Measurements from ENCODE around the gene PAK1. TPM values are rescaled to one million over a fixed set of nuclear protein-coding genes. Genes with fewer than 3 reads are reported as not detected.

The PAK1 gene
- total RNA-seq, 3 donors from 2014 or later (not counting 1 experiment from before 2014, with no cell fraction given): 18.8 to 27.3 (median 20.4) TPM

DNA sequence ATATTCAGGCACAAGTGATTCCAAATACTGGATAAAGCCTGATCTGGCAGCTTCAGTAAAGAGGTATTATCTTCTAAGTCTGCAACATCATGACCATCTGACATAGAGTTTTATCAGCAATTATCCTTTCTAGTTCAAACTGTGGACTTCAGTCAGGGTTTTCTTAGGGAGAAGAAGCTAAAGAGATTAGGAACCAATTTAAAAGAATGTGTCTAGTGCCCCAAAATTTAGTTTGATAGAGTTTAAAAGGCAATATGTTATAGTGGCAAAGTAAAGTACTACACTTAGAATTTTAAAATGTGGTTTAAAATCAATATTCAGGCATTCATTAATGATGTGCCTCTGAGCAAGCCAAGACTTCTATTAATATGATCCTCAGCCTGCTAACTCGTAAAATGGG lies 5.4 kb downstream of the PAK1 start:
- intact Hi-C loops (cut with micrococcal nuclease): no loop called here
- H3K27ac Mint-ChIP-seq: no peak overlapping the region
- H3K4me3 Mint-ChIP-seq: no peak overlapping the region

GRCh38 chr11:77467993-77468392 lies 5.9 kb downstream of the PAK1 start:
- DNase-seq (no peak), ATAC-seq (no peak)
- no CpG with 5 or more reads among the region's 2 CpGs for WGBS (ENCODE audit: insufficient coverage)
- Histone ChIP-seq H3K27ac (ENCODE audit: low read length) (no peak overlapping the region), H3K27me3 (ENCODE audit: control insufficient read depth, insufficient read depth, low read length) (peaks cover 3% of the 10 kb centered on the region), H3K36me3 (ENCODE audit: control insufficient read depth, insufficient read depth, low read length) (no peaks in the 10 kb centered on the region), H3K4me1 (ENCODE audit: control insufficient read depth, insufficient read depth, low read length) (peaks cover 3% of the 10 kb centered on the region), H3K4me3 (ENCODE audit: low read length) (no peak overlapping the region), H3K9me3 (ENCODE audit: control insufficient read depth, insufficient read depth, low read length) (no peaks in the 10 kb centered on the region)
- no peak for TF ChIP-seq CTCF (IDR thresholded peaks at IDR 0.05)
- Mint-ChIP-seq H3K36me3 (no peaks in the 10 kb centered on the region), H3K27ac (no peak overlapping the region), H3K4me3 (no peak overlapping the region), H3K27me3 (ENCODE audit: low read depth in 2 of 2) (peaks cover 0 to 9% of the 10 kb centered on the region in 2 donors), H3K4me1 (no peaks in the 10 kb centered on the region), H3K9me3 (no peaks in the 10 kb centered on the region)
- intact Hi-C loops (cut with micrococcal nuclease): no loop called here

More for the DNA sequence above, 5.4 kb downstream of the PAK1 start:
- H3K27me3 ChIP-seq (ENCODE audit: control insufficient read depth, insufficient read depth, low read length): peaks cover 3% of the 10 kb centered on the region
- TF ChIP-seq CTCF (IDR thresholded peaks at IDR 0.05): no peak
- Mint-ChIP-seq H3K36me3 (no peaks in the 10 kb centered on the region), H3K9me3 (no peaks in the 10 kb centered on the region), H3K27me3 (ENCODE audit: low read depth in 2 of 2) (peaks cover 0 to 9% of the 10 kb centered on the region in 2 donors), H3K4me1 (no peaks in the 10 kb centered on the region)
- no peaks in the 10 kb centered on the region for H3K9me3 ChIP-seq (ENCODE audit: control insufficient read depth, insufficient read depth, low read length)
- H3K4me1 ChIP-seq (ENCODE audit: control insufficient read depth, insufficient read depth, low read length): peaks cover 5% of the 10 kb centered on the region
- WGBS (ENCODE audit: insufficient coverage): no CpG with 5 or more reads among the region's 1 CpG
- H3K4me3 ChIP-seq (ENCODE audit: low read length): no peak overlapping the region
- ATAC-seq (no peak), DNase-seq (no peak)
- H3K27ac ChIP-seq (ENCODE audit: low read length): no peak overlapping the region
- H3K36me3 ChIP-seq (ENCODE audit: control insufficient read depth, insufficient read depth, low read length): no peaks in the 10 kb centered on the region

GRCh38 chr11:77467233-77467632 lies 6.7 kb downstream of the PAK1 start:
- intact Hi-C loops (cut with micrococcal nuclease): no loop called here
- Histone ChIP-seq H3K27ac (ENCODE audit: low read length) (no peak overlapping the region), H3K9me3 (ENCODE audit: control insufficient read depth, insufficient read depth, low read length) (no peaks in the 10 kb centered on the region), H3K4me3 (ENCODE audit: low read length) (no peak overlapping the region), H3K4me1 (ENCODE audit: control insufficient read depth, insufficient read depth, low read length) (no peaks in the 10 kb centered on the region), H3K36me3 (ENCODE audit: control insufficient read depth, insufficient read depth, low read length) (no peaks in the 10 kb centered on the region), H3K27me3 (ENCODE audit: control insufficient read depth, insufficient read depth, low read length) (no peaks in the 10 kb centered on the region)
- DNase-seq: no peak
- Mint-ChIP-seq H3K27ac (no peak overlapping the region), H3K27me3 (ENCODE audit: low read depth in 2 of 2) (peaks cover 0 to 9% of the 10 kb centered on the region in 2 donors), H3K36me3 (no peaks in the 10 kb centered on the region), H3K9me3 (no peaks in the 10 kb centered on the region), H3K4me3 (no peak overlapping the region), H3K4me1 (no peaks in the 10 kb centered on the region)
- no peak for ATAC-seq
- WGBS (ENCODE audit: insufficient coverage): 100% methylated on average over 1 of the region's 1 CpG
- no peak for TF ChIP-seq CTCF (IDR thresholded peaks at IDR 0.05)

DNA sequence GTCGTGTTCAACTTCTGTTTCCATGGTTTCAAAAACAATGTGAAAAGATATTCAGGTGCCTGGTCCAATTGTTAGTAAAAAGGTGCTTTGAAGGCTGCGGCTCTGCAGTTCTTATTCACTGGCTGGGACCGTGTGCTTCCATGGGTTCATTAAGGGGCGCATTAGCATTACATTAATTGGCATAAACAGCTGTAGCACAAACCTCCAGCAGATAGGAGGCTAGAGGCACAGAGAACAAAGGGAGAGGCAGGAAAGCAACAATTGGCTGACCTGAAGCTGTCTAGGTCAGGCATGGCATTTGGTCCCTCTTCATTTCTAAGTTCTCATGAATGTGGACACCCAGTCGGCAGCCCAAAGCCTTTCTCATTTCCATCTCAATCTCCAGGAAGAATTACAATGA lies 16.6 kb downstream of the PAK1 start:
- H3K4me3 Mint-ChIP-seq: no peak overlapping the region
- DNase-seq (no peak), ATAC-seq (no peak)
- H3K4me1 ChIP-seq (ENCODE audit: control insufficient read depth, insufficient read depth, low read length): peaks cover 9% of the 10 kb centered on the region
- intact Hi-C loops (cut with micrococcal nuclease): no loop called here
- 59% methylated on average over 5 of the region's 5 CpGs for WGBS (ENCODE audit: insufficient coverage)
- no peaks in the 10 kb centered on the region for H3K36me3 ChIP-seq (ENCODE audit: control insufficient read depth, insufficient read depth, low read length)
- H3K27ac Mint-ChIP-seq: no peak overlapping the region
- H3K4me1 Mint-ChIP-seq: peaks cover 9% of the 10 kb centered on the region in 2 donors
- H3K9me3 ChIP-seq (ENCODE audit: control insufficient read depth, insufficient read depth, low read length): no peaks in the 10 kb centered on the region
- H3K27me3 Mint-ChIP-seq (ENCODE audit: low read depth in 2 of 2): peaks cover 15 to 24% of the 10 kb centered on the region in 2 donors
- no peaks in the 10 kb centered on the region for H3K27me3 ChIP-seq (ENCODE audit: control insufficient read depth, insufficient read depth, low read length)
- no peak for TF ChIP-seq CTCF (IDR thresholded peaks at IDR 0.05)
- no peak overlapping the region for H3K4me3 ChIP-seq (ENCODE audit: low read length)
- no peak overlapping the region for H3K27ac ChIP-seq (ENCODE audit: low read length)
- no peaks in the 10 kb centered on the region for H3K9me3 Mint-ChIP-seq
- no peaks in the 10 kb centered on the region for H3K36me3 Mint-ChIP-seq

Measured in natural killer cell (primary cell).